Left ventricle myocardium inferior (tissue), 1 donor: ENCODE results near the gene MTHFR. TPM values are rescaled to one million over a fixed set of nuclear protein-coding genes. Genes with fewer than 3 reads are reported as not detected.
A peak's percentile ranks its signal among the peaks of the same experiment; 100 is the strongest.

Experiments used
- DNase-seq: peaks from one replicate; pipeline ENCODE4 v3.0.0-alpha.2; 2020
- H3K27ac ChIP-seq: fragments of 200-600 bp; replicated peaks from 2 replicates; pipeline ENCODE4 v1.8.0; 2021
- H3K27me3 ChIP-seq: fragments of 200-600 bp; 2 replicates; pipeline ENCODE4 v1.8.0; 2021; ENCODE audit warnings: low read depth
- H3K36me3 ChIP-seq: fragments of 200-600 bp; 2 replicates; pipeline ENCODE4 v1.8.0; 2021
- H3K4me1 ChIP-seq: fragments of 200-600 bp; 2 replicates; pipeline ENCODE4 v1.8.0; 2021
- H3K4me3 ChIP-seq: fragments of 200-600 bp; 2 replicates; pipeline ENCODE4 v1.8.0; 2021; ENCODE audit warnings: mild to moderate bottlenecking, moderate library complexity
- H3K9me3 ChIP-seq: fragments of 200-600 bp; replicated peaks from 2 replicates; pipeline ENCODE4 v1.8.0; 2021
- CTCF ChIP-seq: fragments of 200-600 bp; IDR thresholded peaks from 2 replicates; pipeline ENCODE4 v1.8.0; 2021; ENCODE audit warnings: antibody characterized with exemption, mild to moderate bottlenecking, borderline replicate concordance
- intact Hi-C: fragments of 100-400 bp; cut with micrococcal nuclease; formaldehyde crosslinking; loops from one replicate; pipeline ENCODE4 v1.11.0; 2022
- total RNA-seq: library from RNA; stranded (reverse); fragmentation: NEBNext Ultra II Directional; extraction: Animal tissue kit (Norgen Biotek cat#: 25700); gene quantifications from one replicate; pipeline ENCODE4 v1.2.1, GENCODE V29; 2021
- donor health status: DM: no; HTN: yes; CAD: no; lungs with severe emphysema.

Gene MTHFR
- total RNA-seq, 1 donor from 2014 or later, result 40.1 TPM

DNA sequence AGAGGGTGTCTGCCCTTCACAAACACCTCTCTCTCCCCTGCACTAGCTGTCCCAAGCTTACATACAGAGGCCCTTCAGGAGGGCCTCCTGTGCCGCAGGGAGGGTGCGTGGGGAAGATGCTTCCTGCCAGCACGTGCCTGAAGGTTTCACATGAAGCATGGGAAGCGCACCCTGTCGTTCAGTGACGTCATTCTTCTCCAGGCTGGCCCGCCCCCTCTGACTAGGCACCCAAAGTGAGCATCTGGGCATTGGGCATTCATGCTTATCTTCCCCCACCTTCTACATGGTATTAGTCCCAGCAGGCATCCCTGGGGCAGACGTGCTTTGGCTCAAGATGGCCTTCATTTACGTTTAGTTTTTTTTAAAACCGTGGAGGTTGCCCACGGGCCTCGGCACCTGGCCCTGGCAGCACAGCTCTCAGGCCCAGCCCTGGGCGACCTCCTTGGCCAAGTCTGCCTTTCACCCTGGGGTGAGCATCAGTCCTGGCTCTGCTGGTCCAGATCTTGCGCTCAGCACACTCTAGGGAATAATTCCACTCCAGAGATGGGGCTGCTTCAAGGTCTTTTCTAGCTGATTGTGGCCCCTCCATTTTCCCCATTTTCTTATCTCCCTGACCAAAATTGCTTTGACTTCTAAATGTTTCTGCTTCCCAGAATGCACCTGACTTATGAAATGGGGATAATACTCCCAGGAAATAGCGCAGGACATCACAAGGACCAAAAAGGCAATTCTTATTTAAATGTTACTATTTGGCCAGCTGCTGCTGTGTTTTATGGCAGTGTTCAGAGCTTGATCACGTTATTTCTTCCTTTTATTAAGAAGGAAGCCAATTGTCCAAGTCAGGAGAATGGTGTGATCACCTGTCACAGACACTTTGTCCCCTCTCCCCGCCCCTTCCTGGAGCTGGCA is 35.7 kb upstream of the MTHFR start:
- H3K27me3 ChIP-seq, result no peaks in the 10 kb centered on the region
- peaks cover 22% of the 10 kb centered on the region for H3K4me1 ChIP-seq
- intact Hi-C loops, result no loop called here
- H3K36me3 ChIP-seq, result peaks cover 66% of the 10 kb centered on the region
- no peak for DNase-seq
- no peak for TF ChIP-seq CTCF
- H3K4me3 ChIP-seq, result no peak overlapping the region
- no peaks in the 10 kb centered on the region for H3K9me3 ChIP-seq
- peak overlapping the region; percentile 46 for H3K27ac ChIP-seq

DNA sequence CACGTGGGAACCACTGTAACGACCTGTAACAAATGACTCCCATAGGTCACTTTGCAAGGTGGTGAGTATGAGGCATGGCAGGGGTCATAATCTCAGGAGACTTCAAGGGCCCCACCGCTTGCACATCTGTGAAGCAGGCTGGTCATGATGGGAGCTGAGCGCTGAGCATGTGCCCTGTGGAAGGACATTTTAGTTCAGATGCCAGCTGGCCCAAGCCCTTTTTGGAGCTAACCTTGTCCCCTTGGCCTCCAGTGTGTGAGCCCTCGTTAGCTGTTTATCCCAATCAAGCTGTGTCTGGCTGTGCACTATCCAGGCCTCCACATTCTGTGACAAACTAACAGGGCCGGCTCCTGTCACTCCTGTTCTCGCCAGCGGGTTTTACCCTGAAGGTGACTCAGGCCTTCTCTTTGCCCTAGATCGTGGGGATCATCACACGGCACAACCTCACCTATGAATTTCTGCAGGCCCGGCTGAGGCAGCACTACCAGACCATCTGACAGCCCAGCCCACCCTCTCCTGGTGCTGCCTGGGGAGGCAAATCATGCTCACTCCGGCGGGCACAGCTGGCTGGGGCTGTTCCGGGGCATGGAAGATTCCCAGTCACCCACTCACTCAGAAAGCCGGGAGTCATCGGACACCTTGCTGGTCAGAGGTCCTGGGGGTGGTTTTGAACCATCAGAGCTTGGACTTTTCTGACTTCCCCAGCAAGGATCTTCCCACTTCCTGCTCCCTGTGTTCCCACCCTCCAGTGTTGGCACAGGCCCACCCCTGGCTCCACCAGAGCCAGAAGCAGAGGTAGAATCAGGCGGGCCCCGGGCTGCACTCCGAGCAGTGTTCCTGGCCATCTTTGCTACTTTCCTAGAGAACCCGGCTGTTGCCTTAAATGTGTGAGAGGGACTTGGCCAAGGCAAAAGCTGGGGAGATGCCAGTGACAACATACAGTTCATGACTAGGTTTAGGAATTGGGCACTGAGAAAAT is 34.3 kb upstream of the MTHFR start:
- peak overlapping the region; percentile 5 for H3K27ac ChIP-seq

GRCh38 chr1:11838349-11839272 is 32.8 kb upstream of the MTHFR start:
- H3K36me3 ChIP-seq, result peaks cover 85% of the 10 kb centered on the region
- intact Hi-C loops, result loop anchor here (5.0 kb wide), 1 partner anchor 54 kb away; no protein-coding TSS in a partner anchor
- H3K9me3 ChIP-seq, result no peaks in the 10 kb centered on the region
- no peak overlapping the region for H3K4me3 ChIP-seq
- H3K4me1 ChIP-seq, result peaks cover 22% of the 10 kb centered on the region
- peak; percentile 69 for DNase-seq
- no peaks in the 10 kb centered on the region for H3K27me3 ChIP-seq
- TF ChIP-seq CTCF, result peak; percentile 100
- H3K27ac ChIP-seq, result no peak overlapping the region

More for the DNA sequence above, 34.3 kb upstream of the MTHFR start:
- Histone ChIP-seq H3K4me1 (peaks cover 22% of the 10 kb centered on the region), H3K27me3 (no peaks in the 10 kb centered on the region), H3K9me3 (no peaks in the 10 kb centered on the region), H3K36me3 (peaks cover 80% of the 10 kb centered on the region), H3K4me3 (no peak overlapping the region)
- intact Hi-C loops, result loop anchor here (5.0 kb wide), 1 partner anchor 52 kb away; no protein-coding TSS in a partner anchor
- DNase-seq, result no peak
- TF ChIP-seq CTCF, result no peak

- H3K36me3 ChIP-seq, result peaks cover 90% of the 10 kb centered on the region
- no peaks in the 10 kb centered on the region for H3K9me3 ChIP-seq
- intact Hi-C loops, result loop anchor here (5.0 kb wide), 1 partner anchor 54 kb away; no protein-coding TSS in a partner anchor
- H3K27me3 ChIP-seq, result no peaks in the 10 kb centered on the region
- no peak for TF ChIP-seq CTCF
- no peak for DNase-seq
- peaks cover 21% of the 10 kb centered on the region for H3K4me1 ChIP-seq
- no peak overlapping the region for H3K27ac ChIP-seq
- H3K4me3 ChIP-seq, result no peak overlapping the region
Measured at GRCh38 chr1:11837767-11838348, 32.1 kb upstream of the MTHFR start.
